BE2C (cell line): ENCODE data around the gene RGSL1.

Source experiments
- DNase-seq: peaks from one replicate; pipeline ENCODE4 v3.0.0-alpha.2; 2020
- H3K27me3 ChIP-seq: fragments of 250-450 bp; sonication (Bioruptor Pico); 2 replicates; pipeline ENCODE4 v1.5.1; 2020; ENCODE audit warnings: mild to moderate bottlenecking
- H3K36me3 ChIP-seq: fragments of 250-450 bp; sonication (Bioruptor Pico); 2 replicates; pipeline ENCODE4 v1.5.1; 2020; ENCODE audit warnings: mild to moderate bottlenecking
- H3K4me1 ChIP-seq: fragments of 250-450 bp; sonication (Bioruptor Pico); 2 replicates; pipeline ENCODE4 v1.5.1; 2020
- H3K4me3 ChIP-seq: 2 replicates; pipeline ENCODE4 v1.5.1; 2011; ENCODE audit warnings: low read depth, low read length
- H3K9me3 ChIP-seq: fragments of 250-450 bp; sonication (Bioruptor Pico); 2 replicates; pipeline ENCODE4 v1.5.1; 2020
- CTCF ChIP-seq: IDR thresholded peaks from 2 replicates; pipeline ENCODE4 v1.5.1; 2012; ENCODE audit warnings: mild to moderate bottlenecking, low read depth, low read length

RGSL1 gene

GRCh38 chr1:182580736-182581135 lies 130.8 kb downstream of the RGSL1 start:
- H3K4me1 ChIP-seq, result no peaks in the 10 kb centered on the region
- DNase-seq, result no peak
- no peak for TF ChIP-seq CTCF

GRCh38 chr1:182584746-182585145 lies 134.8 kb downstream of the RGSL1 start:
- no peak for TF ChIP-seq CTCF
- Histone ChIP-seq H3K4me1 (no peaks in the 10 kb centered on the region), H3K4me3 (no peak overlapping the region), H3K27me3 (no peaks in the 10 kb centered on the region), H3K36me3 (no peaks in the 10 kb centered on the region), H3K9me3 (no peaks in the 10 kb centered on the region)
- no peak for DNase-seq

More at GRCh38 chr1:182580736-182581135, 130.8 kb downstream of the RGSL1 start:
- H3K9me3 ChIP-seq, result no peaks in the 10 kb centered on the region
- no peaks in the 10 kb centered on the region for H3K36me3 ChIP-seq
- H3K27me3 ChIP-seq, result no peaks in the 10 kb centered on the region
- no peak overlapping the region for H3K4me3 ChIP-seq

GRCh38 chr1:182586380-182586779 lies 136.4 kb downstream of the RGSL1 start:
- Histone ChIP-seq H3K4me3 (no peak overlapping the region), H3K9me3 (no peaks in the 10 kb centered on the region), H3K27me3 (no peaks in the 10 kb centered on the region), H3K4me1 (no peaks in the 10 kb centered on the region), H3K36me3 (no peaks in the 10 kb centered on the region)
- DNase-seq, result no peak
- TF ChIP-seq CTCF, result no peak

- Histone ChIP-seq H3K27me3 (no peaks in the 10 kb centered on the region), H3K9me3 (no peaks in the 10 kb centered on the region)
- no peak for TF ChIP-seq CTCF
Measured at GRCh38 chr1:182587093-182587492, 137.1 kb downstream of the RGSL1 start.

GRCh38 chr1:182587666-182588499 lies 137.9 kb downstream of the RGSL1 start:
- DNase-seq, result no peak
- H3K4me3 ChIP-seq, result peak overlapping the region; percentile 93

More at GRCh38 chr1:182587093-182587492, 137.1 kb downstream of the RGSL1 start:
- no peak for DNase-seq
- Histone ChIP-seq H3K36me3 (no peaks in the 10 kb centered on the region), H3K4me1 (no peaks in the 10 kb centered on the region), H3K4me3 (no peak overlapping the region)

More at GRCh38 chr1:182587666-182588499, 137.9 kb downstream of the RGSL1 start:
- no peaks in the 10 kb centered on the region for H3K27me3 ChIP-seq
- no peak for TF ChIP-seq CTCF
- no peaks in the 10 kb centered on the region for H3K9me3 ChIP-seq
- no peaks in the 10 kb centered on the region for H3K36me3 ChIP-seq
- H3K4me1 ChIP-seq, result no peaks in the 10 kb centered on the region
